GM06990 (cell line): ENCODE data around the gene TXNRD1.

Experiments
- DNase-seq: peaks from one replicate; pipeline ENCODE4 v3.0.0-alpha.2; 2011; ENCODE audit not compliant: insufficient read length; ENCODE audit errors: extremely low read depth
- H3K27me3 ChIP-seq: replicated peaks from 2 replicates; pipeline ENCODE4 v1.6.0; 2011; ENCODE audit warnings: low read length; ENCODE audit not compliant: control insufficient read depth, insufficient read depth
- H3K36me3 ChIP-seq: 2 replicates; pipeline ENCODE4 v1.5.1; 2011; ENCODE audit warnings: low read length; ENCODE audit not compliant: control insufficient read depth, insufficient read depth
- H3K4me3 ChIP-seq: replicated peaks from 2 replicates; pipeline ENCODE4 v1.5.1; 2011; ENCODE audit warnings: low read depth, mild to moderate bottlenecking, control low read depth, low read length
- CTCF ChIP-seq: IDR thresholded peaks from 2 replicates; pipeline ENCODE4 v1.5.1; 2011; ENCODE audit warnings: low read length, control low read depth, mild to moderate bottlenecking, inconsistent platforms; ENCODE audit not compliant: insufficient read depth, poor library complexity, severe bottlenecking

Gene TXNRD1

GRCh38 chr12:104215638-104216297 lies at the start of gene TXNRD1:
Gene TXNRD1 (plus strand): TSS chr12:104215779. CDS start chr12:104215803, 24 bp downstream.
- Histone ChIP-seq H3K27me3 (no peaks in the 10 kb centered on the region), H3K4me3 (peak within 1 kb of the TSS; percentile 66), H3K36me3 (no peaks in the 10 kb centered on the region)
- DNase-seq = peak; percentile 91
- TF ChIP-seq CTCF = peak; percentile 83

DNA sequence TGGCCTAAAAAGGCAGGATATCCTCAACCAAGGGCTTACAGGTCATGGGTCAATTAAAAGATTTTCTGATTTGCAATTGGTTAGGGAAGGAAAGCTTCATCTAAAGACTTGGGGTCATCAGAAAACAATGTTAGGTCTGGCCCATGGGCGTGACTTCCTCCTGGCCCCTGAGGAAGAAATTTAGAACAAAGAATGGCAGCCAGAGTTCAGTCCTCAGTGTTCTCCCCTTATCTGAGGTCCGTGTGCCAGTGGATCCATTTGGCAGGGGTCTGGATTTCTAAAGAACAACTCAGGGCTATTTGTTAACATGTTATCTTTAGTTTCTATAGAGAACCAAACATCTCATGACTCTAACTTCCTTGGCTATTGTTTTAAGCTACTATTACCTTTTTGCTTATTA lies 49.8 kb upstream of the TXNRD1 start:
- no peaks in the 10 kb centered on the region for H3K36me3 ChIP-seq
- no peak for TF ChIP-seq CTCF
- H3K27me3 ChIP-seq = no peaks in the 10 kb centered on the region
- DNase-seq = no peak
- H3K4me3 ChIP-seq = no peak overlapping the region

GRCh38 chr12:104166465-104166864 lies 49.1 kb upstream of the TXNRD1 start:
- H3K36me3 ChIP-seq = no peaks in the 10 kb centered on the region
- H3K27me3 ChIP-seq = no peaks in the 10 kb centered on the region
- DNase-seq = no peak
- no peak overlapping the region for H3K4me3 ChIP-seq
- no peak for TF ChIP-seq CTCF

GRCh38 chr12:104167519-104168458 lies 47.8 kb upstream of the TXNRD1 start:
- Histone ChIP-seq H3K27me3 (no peaks in the 10 kb centered on the region), H3K4me3 (no peak overlapping the region), H3K36me3 (no peaks in the 10 kb centered on the region)
- DNase-seq = no peak
- TF ChIP-seq CTCF = no peak

DNA sequence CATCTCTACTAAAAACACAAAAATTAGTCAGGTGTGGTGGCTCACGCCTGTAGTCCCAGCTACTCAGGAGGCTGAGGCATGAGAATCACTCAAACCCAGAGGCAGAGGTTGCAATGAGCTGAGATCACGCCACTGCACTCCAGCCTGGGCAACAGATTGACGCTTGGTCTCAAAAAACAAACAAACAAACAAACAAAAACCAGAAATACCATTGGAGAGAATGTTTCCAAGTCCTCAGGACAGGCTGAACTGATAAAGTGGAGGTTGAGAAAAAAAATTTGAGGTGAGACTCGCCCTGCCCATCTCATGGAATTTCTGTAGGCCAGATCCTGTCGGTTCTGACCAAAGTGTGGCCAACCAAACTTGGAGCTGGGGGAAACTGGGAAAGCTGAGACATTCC lies 47.0 kb upstream of the TXNRD1 start:
- Histone ChIP-seq H3K4me3 (no peak overlapping the region), H3K36me3 (no peaks in the 10 kb centered on the region), H3K27me3 (no peaks in the 10 kb centered on the region)
- no peak for DNase-seq
- TF ChIP-seq CTCF = no peak
